ENCODE measurements around the gene KAZN. TPM values are rescaled to one million over a fixed set of nuclear protein-coding genes. Genes with fewer than 3 reads are reported as not detected.

KAZN gene
- polyA plus RNA-seq, 1 of the 3 experiments (the other 2 are of a cell fraction), result 6.8 TPM

GRCh38 chr1:14895727-14896126 is 297.2 kb downstream of the KAZN start:
- Histone ChIP-seq H3K4me2 (no peak overlapping the region), H3K27ac (ENCODE audit: low read depth in 2 of 2, low read length in 1 of 2) (no peak overlapping the region), H3K9ac (no peak overlapping the region), H3K4me3 (ENCODE audit: low read depth in 2 of 2, low read length in 1 of 2) (no peak overlapping the region), H3K9me3 (no peaks in the 10 kb centered on the region), H4K20me1 (ENCODE audit: insufficient read depth) (no peaks in the 10 kb centered on the region), H3K4me1 (ENCODE audit: control insufficient read depth in 1 of 2, insufficient read depth in 2 of 2, low read depth in 1 of 2, low read length in 1 of 2) (peaks cover 0 to 4% of the 10 kb centered on the region in 2 experiments; a peak in 1 of 4 replicates), H3K36me3 (replicated peaks in 1 of 2; ENCODE audit: control insufficient read depth in 1 of 2, insufficient read depth in 2 of 2, low read length in 1 of 2) (no peaks in the 10 kb centered on the region), H3K27me3 (ENCODE audit: insufficient read depth) (no peaks in the 10 kb centered on the region), H2AFZ (ENCODE audit: low read depth) (no peak overlapping the region), H3K9me2 (no peaks in the 10 kb centered on the region), H3F3A (replicated peaks; ENCODE audit: insufficient read depth) (no peaks in the 10 kb centered on the region), H3K79me2 (ENCODE audit: insufficient read depth) (no peaks in the 10 kb centered on the region)
- TF ChIP-seq TAF1 (IDR thresholded peaks at IDR 0.05; ENCODE audit: borderline replicate concordance, low read depth, low read length) (no peak), NFIC (IDR thresholded peaks at IDR 0.05; ENCODE audit: borderline replicate concordance) (no peak), REST (IDR thresholded peaks at IDR 0.05; ENCODE audit: low read depth, low read length) (no peak), CHD2 (IDR thresholded peaks at IDR 0.05; ENCODE audit: low read length, partially characterized antibody) (no peak), EZH2phosphoT487 (IDR thresholded peaks at IDR 0.05; ENCODE audit: borderline replicate concordance, low read depth) (no peak)
- 43% methylated on average over 4 of the region's 4 CpGs for WGBS (ENCODE audit: low lambda C conversion rate)
- DNase-seq, result no peak
- CTCF ChIA-PET, result interaction anchor here (0.7 to 1.9 kb wide), 3 partner anchors 29 to 151 kb away, joined by 3 to 4 read pairs (median 3); no protein-coding TSS in a partner anchor
- POLR2A ChIA-PET, result no interaction called here

GRCh38 chr1:14896381-14897079 is 298.0 kb downstream of the KAZN start:
- Histone ChIP-seq H3K4me2 (no peak overlapping the region), H2AFZ (ENCODE audit: low read depth) (no peak overlapping the region), H3K4me1 (ENCODE audit: control insufficient read depth in 1 of 2, insufficient read depth in 2 of 2, low read depth in 1 of 2, low read length in 1 of 2) (peaks cover 0 to 9% of the 10 kb centered on the region in 2 experiments; a peak in 1 of 4 replicates), H3K9ac (no peak overlapping the region), H3F3A (replicated peaks; ENCODE audit: insufficient read depth) (no peaks in the 10 kb centered on the region), H3K27ac (ENCODE audit: low read depth in 2 of 2, low read length in 1 of 2) (no peak overlapping the region), H4K20me1 (ENCODE audit: insufficient read depth) (no peaks in the 10 kb centered on the region), H3K36me3 (replicated peaks in 1 of 2; ENCODE audit: control insufficient read depth in 1 of 2, insufficient read depth in 2 of 2, low read length in 1 of 2) (no peaks in the 10 kb centered on the region), H3K79me2 (ENCODE audit: insufficient read depth) (no peaks in the 10 kb centered on the region), H3K9me3 (no peaks in the 10 kb centered on the region), H3K4me3 (ENCODE audit: low read depth in 2 of 2, low read length in 1 of 2) (no peak overlapping the region), H3K27me3 (ENCODE audit: insufficient read depth) (no peaks in the 10 kb centered on the region), H3K9me2 (no peaks in the 10 kb centered on the region)
- ChIA-PET CTCF (interaction anchor here (1.1 to 1.9 kb wide), 2 partner anchors 118 to 150 kb away, joined by 3 to 4 read pairs; no protein-coding TSS in a partner anchor), POLR2A (no interaction called here)
- DNase-seq, result no peak
- 63% methylated on average over 3 of the region's 3 CpGs for WGBS (ENCODE audit: low lambda C conversion rate)
- TF ChIP-seq GABPA (IDR thresholded peaks at IDR 0.05; ENCODE audit: low read depth), result no peak
- no peak for TF ChIP-seq ZBTB33 (IDR thresholded peaks at IDR 0.05; ENCODE audit: borderline replicate concordance, low read depth)
- no peak for TF ChIP-seq TAF1 (IDR thresholded peaks at IDR 0.05; ENCODE audit: borderline replicate concordance, low read depth, low read length)
- no peak for TF ChIP-seq USF1 (IDR thresholded peaks at IDR 0.05; ENCODE audit: borderline replicate concordance, low read depth)
- TF ChIP-seq NRF1 (IDR thresholded peaks at IDR 0.05; ENCODE audit: low read depth, low read length), result no peak
- TF ChIP-seq MAX (IDR thresholded peaks at IDR 0.05; ENCODE audit: low read depth), result no peak
- no peak for TF ChIP-seq FOSL2 (IDR thresholded peaks at IDR 0.05; ENCODE audit: borderline replicate concordance, low read depth)
- TF ChIP-seq MXI1 (IDR thresholded peaks at IDR 0.05; ENCODE audit: low read depth, low read length), result no peak
- TF ChIP-seq TCF12 (IDR thresholded peaks at IDR 0.05), result no peak
- TF ChIP-seq MEF2A (IDR thresholded peaks at IDR 0.05; ENCODE audit: borderline replicate concordance, low read depth), result no peak
- no peak for TF ChIP-seq EZH2phosphoT487 (IDR thresholded peaks at IDR 0.05; ENCODE audit: borderline replicate concordance, low read depth)
- TF ChIP-seq RFX5 (IDR thresholded peaks at IDR 0.05; ENCODE audit: low read length), result no peak
- TF ChIP-seq SMC3 (IDR thresholded peaks at IDR 0.05; ENCODE audit: low read depth, low read length), result no peak
- no peak for TF ChIP-seq RAD21 (IDR thresholded peaks at IDR 0.05; ENCODE audit: low read length)
